Ishikawa (cell line): Measurements from ENCODE around the gene LCK.

Source experiments
- CEBPB ChIP-seq: IDR thresholded peaks from 2 replicates; pipeline ENCODE4 v1.6.1; 2012
- CREB1 ChIP-seq: IDR thresholded peaks from 2 replicates; pipeline ENCODE4 v1.6.1; 2012; ENCODE audit warnings: low read depth
- EP300 ChIP-seq: IDR thresholded peaks from 2 replicates; pipeline ENCODE4 v1.6.1; 2012; ENCODE audit warnings: borderline replicate concordance
- FOXM1 ChIP-seq: IDR thresholded peaks from 2 replicates; pipeline ENCODE4 v1.6.1; 2012; ENCODE audit warnings: low read depth, borderline replicate concordance
- MAX ChIP-seq: IDR thresholded peaks from 2 replicates; pipeline ENCODE4 v1.6.1; 2012
- RAD21 ChIP-seq: IDR thresholded peaks from 2 replicates; pipeline ENCODE4 v1.6.1; 2012; ENCODE audit warnings: low read depth
- REST ChIP-seq: IDR thresholded peaks from 2 replicates; pipeline ENCODE4 v1.6.1; 2012; ENCODE audit warnings: low read depth, mild to moderate bottlenecking
- TAF1 ChIP-seq: IDR thresholded peaks from 2 replicates; pipeline ENCODE4 v1.6.1; 2012; ENCODE audit warnings: low read depth, mild to moderate bottlenecking
- TCF12 ChIP-seq: IDR thresholded peaks from 2 replicates; pipeline ENCODE4 v1.6.1; 2012; ENCODE audit warnings: low read depth
- TEAD4 ChIP-seq: IDR thresholded peaks from 2 replicates; pipeline ENCODE4 v1.6.1; 2012
- USF1 ChIP-seq: IDR thresholded peaks from 2 replicates; pipeline ENCODE4 v1.6.1; 2012
- YY1 ChIP-seq: IDR thresholded peaks from 2 replicates; pipeline ENCODE4 v1.6.1; 2012; ENCODE audit warnings: low read depth

- no peak for TF ChIP-seq TCF12
- TF ChIP-seq RAD21: no peak
- no peak for TF ChIP-seq TEAD4
- TF ChIP-seq REST: no peak
- TF ChIP-seq USF1: no peak
- TF ChIP-seq TAF1: no peak
- no peak for TF ChIP-seq CREB1
- no peak for TF ChIP-seq CEBPB
- TF ChIP-seq EP300: no peak
- no peak for TF ChIP-seq YY1
- no peak for TF ChIP-seq MAX
- TF ChIP-seq FOXM1: no peak
These were observed 11.7 kb upstream of the LCK start for GRCh38 chr1:32239337-32239736.
